HUDEP-2 (cell line): ENCODE data around the gene RPL10A.

Experiments
- DNase-seq, 76 experiments: peaks; one replicate each; lab custom pipeline; 2025; ENCODE audit not compliant: unreplicated experiment in 76 of 76; lab: John Stamatoyannopoulos, UW

RPL10A gene

GRCh38 chr6:35489995-35490791, 22.0 kb downstream of the RPL10A start:
- DNase-seq = no peak

- DNase-seq = peak in 1 of 76 experiments; percentile 33
Observed at GRCh38 chr6:35490821-35491557, 22.8 kb downstream of the RPL10A start.

GRCh38 chr6:35491558-35492257, 23.5 kb downstream of the RPL10A start:
- DNase-seq = no peak

- DNase-seq = no peak
Observed at GRCh38 chr6:35492258-35492973, 24.2 kb downstream of the RPL10A start.

GRCh38 chr6:35492974-35493284, 24.7 kb downstream of the RPL10A start:
- no peak for DNase-seq

GRCh38 chr6:35493307-35493983, 25.2 kb downstream of the RPL10A start:
- DNase-seq = no peak

GRCh38 chr6:35494161-35494563, 26.0 kb downstream of the RPL10A start:
- no peak for DNase-seq

GRCh38 chr6:35495258-35496035, 27.2 kb downstream of the RPL10A start:
- no peak for DNase-seq

- DNase-seq = no peak
Observed at GRCh38 chr6:35496036-35496840, 28.0 kb downstream of the RPL10A start.

GRCh38 chr6:35496841-35497570, 28.8 kb downstream of the RPL10A start, which contains the start of gene TEAD3:
TEAD3 (minus strand) TSS chr6:35497079.
- peak in 68 of 76 experiments; percentile 38 to 87 (median 69) for DNase-seq

GRCh38 chr6:35497571-35498421, 29.6 kb downstream of the RPL10A start:
- DNase-seq = peak in 55 of 76 experiments; percentile 32 to 86 (median 56)

- peak in 73 of 76 experiments; percentile 41 to 93 (median 74) for DNase-seq
Observed at GRCh38 chr6:35498422-35499067, 30.3 kb downstream of the RPL10A start.

- DNase-seq = no peak
Observed at GRCh38 chr6:35499372-35499771, 31.2 kb downstream of the RPL10A start.

GRCh38 chr6:35500782-35501181, 32.6 kb downstream of the RPL10A start:
- DNase-seq = peak in 4 of 76 experiments; percentile 20 to 27 (median 24)

- DNase-seq = no peak
Observed at GRCh38 chr6:35501784-35502183, 33.6 kb downstream of the RPL10A start.

- no peak for DNase-seq
Observed at GRCh38 chr6:35503534-35503933, 35.3 kb downstream of the RPL10A start.
